ENCODE measurements around the gene PHC3.

PHC3 gene

GRCh38 chr3:170145278-170145677 lies 36.3 kb downstream of the PHC3 start:
- H3K27ac ChIP-seq, result no peak overlapping the region
- TF ChIP-seq ZFX (IDR thresholded peaks at IDR 0.05; ENCODE audit: borderline replicate concordance) (no peak), CTCF (IDR thresholded peaks at IDR 0.05) (no peak)

- no peak for TF ChIP-seq ZFX (IDR thresholded peaks at IDR 0.05; ENCODE audit: borderline replicate concordance)
- TF ChIP-seq CTCF (IDR thresholded peaks at IDR 0.05), result no peak
- no peak overlapping the region for H3K27ac ChIP-seq
These were observed 37.1 kb downstream of the PHC3 start for GRCh38 chr3:170144437-170144843.

GRCh38 chr3:170142373-170142772 lies 39.2 kb downstream of the PHC3 start:
- TF ChIP-seq ZFX (IDR thresholded peaks at IDR 0.05; ENCODE audit: borderline replicate concordance) (no peak), CTCF (IDR thresholded peaks at IDR 0.05) (no peak)
- no peak overlapping the region for H3K27ac ChIP-seq

- H3K27ac ChIP-seq, result no peak overlapping the region
- no peak for TF ChIP-seq CTCF (IDR thresholded peaks at IDR 0.05)
- no peak for TF ChIP-seq ZFX (IDR thresholded peaks at IDR 0.05; ENCODE audit: borderline replicate concordance)
These were observed 43.5 kb downstream of the PHC3 start for GRCh38 chr3:170137986-170138385.

- H3K27ac ChIP-seq, result no peak overlapping the region
- TF ChIP-seq CTCF (IDR thresholded peaks at IDR 0.05) (no peak), ZFX (IDR thresholded peaks at IDR 0.05; ENCODE audit: borderline replicate concordance) (no peak)
These were observed 49.2 kb downstream of the PHC3 start for GRCh38 chr3:170132335-170132734.

GRCh38 chr3:170130532-170130931 lies 51.0 kb downstream of the PHC3 start:
- no peak overlapping the region for H3K27ac ChIP-seq
- TF ChIP-seq CTCF (IDR thresholded peaks at IDR 0.05) (no peak), ZFX (IDR thresholded peaks at IDR 0.05; ENCODE audit: borderline replicate concordance) (no peak)

GRCh38 chr3:170128977-170129431 lies 52.5 kb downstream of the PHC3 start:
- H3K27ac ChIP-seq, result peak overlapping the region; percentile 63
- no peak for TF ChIP-seq CTCF (IDR thresholded peaks at IDR 0.05)
- no peak for TF ChIP-seq ZFX (IDR thresholded peaks at IDR 0.05; ENCODE audit: borderline replicate concordance)
